HL-60 (cell line): ENCODE data around the gene SVIP.
A peak's percentile ranks its signal among the peaks of the same experiment; 100 is the strongest.

ENCODE experiments used
- DNase-seq, 2 experiments: peaks; one replicate each; pipeline ENCODE4 v3.0.0-alpha.2; 2010 to 2020; ENCODE audit warnings: low read depth in 1 of 2, low spot score in 1 of 2
- H3K27ac ChIP-seq: fragments of 250-450 bp; sonication (Bioruptor Pico); replicated peaks from 2 replicates; pipeline ENCODE4 v1.5.1; 2020; ENCODE audit warnings: mild to moderate bottlenecking, moderate library complexity
- H3K27me3 ChIP-seq: fragments of 250-450 bp; sonication (Bioruptor Pico); 2 replicates; pipeline ENCODE4 v1.5.1; 2021; ENCODE audit warnings: mild to moderate bottlenecking, moderate library complexity; ENCODE audit not compliant: insufficient read depth, poor library complexity, severe bottlenecking
- H3K4me3 ChIP-seq: replicated peaks from 2 replicates; pipeline ENCODE4 v1.5.1; 2011; ENCODE audit warnings: mild to moderate bottlenecking, control low read depth, low read length; ENCODE audit not compliant: insufficient read depth
- GABPA ChIP-seq: IDR thresholded peaks from 2 replicates; pipeline ENCODE4 v1.6.1; 2012; ENCODE audit warnings: low read depth
- POLR2AphosphoS5 ChIP-seq: IDR thresholded peaks from 2 replicates; pipeline ENCODE4 v1.6.1; 2012; ENCODE audit warnings: low read depth
- SPI1 ChIP-seq: IDR thresholded peaks from 2 replicates; pipeline ENCODE4 v1.6.1; 2012; ENCODE audit warnings: low read depth, mild to moderate bottlenecking, borderline replicate concordance
- long read RNA-seq: library from polyadenylated mRNA; unstranded; transcript quantifications from one replicate; pipeline ENCODE4 v2.0.0, GENCODE V29; 2020
- TF ChIP-seq, protein P1 (sequence below): IDR thresholded peaks from one replicate; pipeline ENCODE4 v1.5.1; 2011; ENCODE audit warnings: low read length, control low read depth, inconsistent platforms; ENCODE audit not compliant: insufficient read depth
- TF ChIP-seq, protein P2 (sequence below): IDR thresholded peaks from 2 replicates; pipeline ENCODE4 v1.6.1; 2012; ENCODE audit warnings: low read depth; ENCODE audit not compliant: insufficient replicate concordance

Gene SVIP, protein sequence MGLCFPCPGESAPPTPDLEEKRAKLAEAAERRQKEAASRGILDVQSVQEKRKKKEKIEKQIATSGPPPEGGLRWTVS
- long read RNA-seq, result 0 reads

DNA sequence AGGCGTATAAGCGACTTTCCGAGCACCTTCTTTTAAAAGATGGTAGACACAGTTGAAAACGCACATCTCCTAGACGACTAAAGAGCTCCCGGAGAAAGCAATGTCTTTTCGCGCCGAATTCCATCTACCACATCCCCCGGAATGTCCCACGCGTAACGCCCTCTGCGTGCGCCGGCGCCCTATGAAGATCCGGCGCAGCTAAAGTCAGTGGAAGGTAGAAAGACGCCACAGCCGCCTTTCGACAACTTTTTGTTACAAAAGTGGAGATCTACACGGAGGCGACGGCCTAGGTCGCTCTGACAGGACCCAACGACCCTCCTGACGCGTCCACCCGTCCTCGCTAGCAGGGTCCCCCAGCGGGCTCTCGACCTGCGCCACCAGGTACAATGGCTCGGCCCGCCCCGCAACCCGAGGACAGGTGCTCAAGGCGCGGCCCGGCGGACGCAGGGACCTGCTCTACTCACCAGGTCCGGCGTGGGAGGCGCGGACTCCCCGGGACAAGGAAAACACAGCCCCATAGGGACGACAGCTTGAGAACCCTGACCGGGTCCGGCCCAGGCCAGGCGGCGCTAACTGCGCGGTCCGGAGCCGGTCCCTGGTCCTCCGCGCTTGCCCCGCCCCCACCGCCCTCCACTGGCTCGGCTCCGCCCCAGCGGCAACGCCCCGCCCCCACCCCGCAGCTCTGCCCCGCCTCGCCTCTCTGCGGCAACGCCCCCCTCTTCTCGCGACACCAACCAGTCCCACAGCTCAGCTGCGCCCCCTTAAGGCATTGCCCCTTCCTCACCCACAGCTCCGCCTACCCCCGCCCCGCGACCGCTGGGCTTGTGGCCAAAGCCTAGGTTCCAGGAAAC, at the start of gene SVIP:
Gene SVIP (minus strand): TSS at position 571 of the 851 bp plus-strand sequence. CDS start 53 bp downstream, at position 518.
- Histone ChIP-seq H3K27ac (peak within 1 kb of the TSS; percentile 79), H3K4me3 (peak within 1 kb of the TSS; percentile 77), H3K27me3 (no peaks in the 10 kb centered on the region)
- TF ChIP-seq, protein P1, sequence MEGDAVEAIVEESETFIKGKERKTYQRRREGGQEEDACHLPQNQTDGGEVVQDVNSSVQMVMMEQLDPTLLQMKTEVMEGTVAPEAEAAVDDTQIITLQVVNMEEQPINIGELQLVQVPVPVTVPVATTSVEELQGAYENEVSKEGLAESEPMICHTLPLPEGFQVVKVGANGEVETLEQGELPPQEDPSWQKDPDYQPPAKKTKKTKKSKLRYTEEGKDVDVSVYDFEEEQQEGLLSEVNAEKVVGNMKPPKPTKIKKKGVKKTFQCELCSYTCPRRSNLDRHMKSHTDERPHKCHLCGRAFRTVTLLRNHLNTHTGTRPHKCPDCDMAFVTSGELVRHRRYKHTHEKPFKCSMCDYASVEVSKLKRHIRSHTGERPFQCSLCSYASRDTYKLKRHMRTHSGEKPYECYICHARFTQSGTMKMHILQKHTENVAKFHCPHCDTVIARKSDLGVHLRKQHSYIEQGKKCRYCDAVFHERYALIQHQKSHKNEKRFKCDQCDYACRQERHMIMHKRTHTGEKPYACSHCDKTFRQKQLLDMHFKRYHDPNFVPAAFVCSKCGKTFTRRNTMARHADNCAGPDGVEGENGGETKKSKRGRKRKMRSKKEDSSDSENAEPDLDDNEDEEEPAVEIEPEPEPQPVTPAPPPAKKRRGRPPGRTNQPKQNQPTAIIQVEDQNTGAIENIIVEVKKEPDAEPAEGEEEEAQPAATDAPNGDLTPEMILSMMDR, result peak; percentile 62
- TF ChIP-seq GABPA, result peak; percentile 75
- peak; percentile 69 for TF ChIP-seq POLR2AphosphoS5
- TF ChIP-seq SPI1, result peak; percentile 19; the same call in 1 of the 2 replicates
- TF ChIP-seq, protein P2, sequence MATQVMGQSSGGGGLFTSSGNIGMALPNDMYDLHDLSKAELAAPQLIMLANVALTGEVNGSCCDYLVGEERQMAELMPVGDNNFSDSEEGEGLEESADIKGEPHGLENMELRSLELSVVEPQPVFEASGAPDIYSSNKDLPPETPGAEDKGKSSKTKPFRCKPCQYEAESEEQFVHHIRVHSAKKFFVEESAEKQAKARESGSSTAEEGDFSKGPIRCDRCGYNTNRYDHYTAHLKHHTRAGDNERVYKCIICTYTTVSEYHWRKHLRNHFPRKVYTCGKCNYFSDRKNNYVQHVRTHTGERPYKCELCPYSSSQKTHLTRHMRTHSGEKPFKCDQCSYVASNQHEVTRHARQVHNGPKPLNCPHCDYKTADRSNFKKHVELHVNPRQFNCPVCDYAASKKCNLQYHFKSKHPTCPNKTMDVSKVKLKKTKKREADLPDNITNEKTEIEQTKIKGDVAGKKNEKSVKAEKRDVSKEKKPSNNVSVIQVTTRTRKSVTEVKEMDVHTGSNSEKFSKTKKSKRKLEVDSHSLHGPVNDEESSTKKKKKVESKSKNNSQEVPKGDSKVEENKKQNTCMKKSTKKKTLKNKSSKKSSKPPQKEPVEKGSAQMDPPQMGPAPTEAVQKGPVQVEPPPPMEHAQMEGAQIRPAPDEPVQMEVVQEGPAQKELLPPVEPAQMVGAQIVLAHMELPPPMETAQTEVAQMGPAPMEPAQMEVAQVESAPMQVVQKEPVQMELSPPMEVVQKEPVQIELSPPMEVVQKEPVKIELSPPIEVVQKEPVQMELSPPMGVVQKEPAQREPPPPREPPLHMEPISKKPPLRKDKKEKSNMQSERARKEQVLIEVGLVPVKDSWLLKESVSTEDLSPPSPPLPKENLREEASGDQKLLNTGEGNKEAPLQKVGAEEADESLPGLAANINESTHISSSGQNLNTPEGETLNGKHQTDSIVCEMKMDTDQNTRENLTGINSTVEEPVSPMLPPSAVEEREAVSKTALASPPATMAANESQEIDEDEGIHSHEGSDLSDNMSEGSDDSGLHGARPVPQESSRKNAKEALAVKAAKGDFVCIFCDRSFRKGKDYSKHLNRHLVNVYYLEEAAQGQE, result no peak
- peak; percentile 83 to 94 for DNase-seq

DNA sequence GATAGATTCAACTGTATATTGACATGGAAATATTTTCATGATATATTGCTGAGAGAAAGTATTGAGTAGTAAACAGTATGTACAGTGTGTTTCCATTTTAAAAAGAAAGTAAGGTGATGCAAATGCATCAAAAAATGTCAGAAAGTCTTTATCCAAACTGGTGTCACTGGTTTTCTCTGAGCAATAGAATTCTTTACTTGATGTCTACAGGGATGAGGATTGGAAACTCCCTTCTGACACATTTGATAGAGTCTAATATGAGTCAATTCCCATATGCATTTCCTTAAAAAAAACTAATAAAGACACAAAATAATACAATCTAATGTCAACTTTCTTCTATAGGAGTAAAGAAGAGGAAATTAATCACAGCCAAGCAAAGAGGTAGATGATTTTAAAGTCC, 49.0 kb upstream of the SVIP start:
- Histone ChIP-seq H3K27ac (no peak overlapping the region), H3K27me3 (no peaks in the 10 kb centered on the region), H3K4me3 (no peak overlapping the region)
- TF ChIP-seq GABPA (no peak), POLR2AphosphoS5 (no peak), SPI1 (no peak)
- TF ChIP-seq, protein P2, result no peak
- TF ChIP-seq, protein P1, result no peak
- no peak for DNase-seq

DNA sequence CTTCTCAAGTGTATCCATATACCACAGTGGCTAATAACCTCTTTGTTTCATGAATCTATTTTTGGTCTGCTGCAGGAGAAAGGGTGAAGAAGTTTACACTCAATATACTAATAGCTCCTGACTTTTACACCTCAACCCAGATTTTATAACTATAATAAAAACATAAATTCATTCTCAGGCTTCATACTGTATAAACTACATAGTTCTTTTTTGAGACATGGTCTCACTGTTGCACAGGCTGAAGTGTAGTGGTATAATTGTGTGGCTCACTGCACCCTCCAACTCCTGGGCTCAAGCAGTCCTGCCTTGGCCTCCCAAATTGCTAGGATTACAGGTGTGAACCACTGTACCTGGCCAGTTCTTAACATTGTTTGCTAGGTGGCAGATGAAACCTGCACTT, 48.4 kb upstream of the SVIP start:
- no peaks in the 10 kb centered on the region for H3K27me3 ChIP-seq
- no peak overlapping the region for H3K4me3 ChIP-seq
- TF ChIP-seq GABPA, result no peak
- no peak for TF ChIP-seq SPI1
- TF ChIP-seq, protein P2, result no peak
- TF ChIP-seq, protein P1, result no peak
- TF ChIP-seq POLR2AphosphoS5, result no peak
- DNase-seq, result no peak
- no peak overlapping the region for H3K27ac ChIP-seq
